Left lobe of liver (tissue), 2 donors: ENCODE data around the gene TPPP. TPM values are rescaled to one million over a fixed set of nuclear protein-coding genes. Genes with fewer than 3 reads are reported as not detected.
"Not testable (repeated sequence)": the region's sequence is repeated elsewhere in the genome, so short reads cannot be mapped to it uniquely, and the experiment has no call there.

Experiments
- ATAC-seq: fragments of 200-7000 bp; cut with Tn5 transposase; one replicate; pipeline ENCODE4 v1.9.1; 2020; ENCODE audit warnings: mild to moderate bottlenecking, moderate library complexity
- DNase-seq: peaks from one replicate; pipeline ENCODE4 v3.0.0-alpha.2; 2020; ENCODE audit warnings: low spot score
- total RNA-seq: library from RNA; stranded (reverse); gene quantifications from one replicate; pipeline ENCODE4 v1.2.1, GENCODE V29; 2021
- donor health status: DM: no; HTN: no; CAD: no; lungs with moderate emphysema.
- donor health status: DM: no; HTN: yes; CAD: no.

Gene TPPP
- total RNA-seq, 1 donor from 2014 or later: 4.1 TPM

- DNase-seq (no peak), ATAC-seq (no peak)
These were observed 59.0 kb downstream of the TPPP start for GRCh38 chr5:634191-634590.

- no peak for ATAC-seq
- DNase-seq: no peak
These were observed 59.6 kb downstream of the TPPP start for GRCh38 chr5:633501-633955.

DNA sequence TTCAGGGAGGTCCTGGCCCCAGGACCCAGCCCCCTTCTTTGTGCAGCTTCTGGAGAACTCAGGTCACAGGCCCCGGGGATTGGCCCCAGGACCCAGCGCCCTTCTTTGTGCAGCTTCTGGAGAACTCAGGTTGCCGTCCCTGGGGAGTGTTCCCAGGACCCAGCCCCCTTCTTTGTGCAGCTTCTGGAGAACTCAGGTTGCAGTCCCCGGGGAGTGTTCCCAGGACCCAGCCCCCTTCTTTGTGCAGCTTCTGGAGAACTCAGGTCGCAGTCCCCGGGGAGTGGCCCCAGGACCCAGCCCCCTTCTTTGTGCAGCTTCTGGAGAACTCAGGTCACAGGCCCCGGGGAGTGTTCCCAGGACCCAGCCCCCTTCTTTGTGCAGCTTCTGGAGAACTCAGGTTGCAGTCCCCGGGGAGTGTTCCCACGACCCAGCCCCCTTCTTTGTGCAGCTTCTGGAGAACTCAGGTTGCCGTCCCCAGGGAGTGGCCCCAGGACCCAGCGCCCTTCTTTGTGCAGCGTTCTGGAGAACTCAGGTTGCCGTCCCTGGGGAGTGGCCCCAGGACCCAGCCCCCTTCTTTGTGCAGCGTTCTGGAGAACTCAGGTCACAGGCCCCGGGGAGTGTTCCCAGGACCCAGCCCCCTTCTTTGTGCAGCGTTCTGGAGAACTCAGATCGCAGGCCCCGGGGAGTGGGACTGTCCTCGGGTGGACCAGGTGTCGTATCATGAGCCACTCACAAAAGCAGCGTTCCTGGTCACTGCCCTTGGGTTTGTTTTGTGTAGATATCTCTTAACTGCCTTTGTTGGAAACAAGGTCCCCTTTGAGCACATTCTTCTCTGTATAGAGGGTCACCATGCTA, 64.6 kb downstream of the TPPP start:
- DNase-seq: not testable (repeated sequence)

DNA sequence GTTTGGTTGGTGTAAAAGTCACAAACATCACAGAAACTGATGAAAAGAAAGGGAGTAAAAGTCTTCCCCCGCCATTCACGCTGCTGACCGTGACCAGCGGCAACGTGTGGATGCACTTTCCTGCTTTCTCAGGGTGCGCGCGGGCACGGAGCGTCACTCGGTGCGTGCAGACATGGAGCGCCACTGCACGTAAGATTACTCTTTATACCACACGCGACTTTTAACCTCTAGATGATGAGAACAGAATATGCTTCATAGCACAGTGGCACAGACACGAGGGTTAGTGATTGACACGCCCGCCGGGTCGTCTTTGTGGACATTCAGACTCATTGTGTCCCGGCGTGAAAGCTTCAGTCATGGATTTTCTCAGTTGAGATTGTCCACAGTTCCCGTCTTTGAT, 65.3 kb downstream of the TPPP start:
- ATAC-seq: no peak
- no peak for DNase-seq

More for the DNA sequence above, 64.6 kb downstream of the TPPP start:
- ATAC-seq: not testable (repeated sequence)

- DNase-seq: no peak
- ATAC-seq: no peak
These were observed 66.3 kb downstream of the TPPP start for GRCh38 chr5:626850-627249.

GRCh38 chr5:625516-625915, 67.6 kb downstream of the TPPP start:
- DNase-seq (no peak), ATAC-seq (no peak)

- ATAC-seq: no peak
- DNase-seq: no peak
These were observed 68.3 kb downstream of the TPPP start for GRCh38 chr5:624951-625230.

DNA sequence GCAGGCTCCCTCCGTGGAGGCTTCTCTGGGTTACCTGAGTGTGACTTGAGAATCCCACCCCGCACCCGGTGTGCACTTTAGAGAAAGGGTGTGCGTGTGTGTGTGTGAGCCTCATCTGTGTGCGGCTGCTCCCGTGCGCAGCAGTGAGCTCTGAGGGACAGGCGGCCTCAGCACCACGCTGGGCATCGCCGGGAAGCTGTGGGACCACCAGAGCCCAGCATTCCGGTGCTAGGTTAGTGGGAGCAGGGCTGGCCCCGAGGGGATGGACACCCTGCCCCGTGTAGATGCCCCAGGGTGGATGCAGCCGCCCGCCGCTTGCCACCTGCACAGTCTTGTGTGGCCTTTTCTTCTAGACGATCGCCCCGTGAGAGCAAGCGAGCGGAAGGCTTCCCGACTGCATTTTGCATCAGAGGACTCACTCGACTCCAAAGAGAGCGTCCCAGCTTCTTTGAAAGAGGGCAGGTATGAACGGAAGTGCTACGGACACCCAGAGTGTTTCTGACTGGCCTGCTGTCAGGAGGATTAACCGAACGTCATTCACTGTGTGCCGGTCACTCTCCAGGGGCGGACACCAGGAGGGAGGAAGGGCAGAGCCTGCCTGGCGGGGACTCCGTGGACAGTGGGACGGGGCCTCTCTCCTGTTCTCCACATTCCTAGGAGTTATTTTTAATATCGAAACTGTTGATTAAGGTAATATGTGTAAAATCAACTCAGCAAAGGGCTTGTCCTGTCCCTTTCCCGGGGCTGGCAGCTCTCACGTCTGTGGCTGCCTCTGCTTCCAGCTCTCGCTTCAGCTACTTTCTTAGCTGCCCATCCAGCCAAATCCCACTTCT, 68.8 kb downstream of the TPPP start:
- ATAC-seq: no peak
- no peak for DNase-seq

GRCh38 chr5:623531-623930, 69.6 kb downstream of the TPPP start:
- DNase-seq (no peak), ATAC-seq (no peak)

DNA sequence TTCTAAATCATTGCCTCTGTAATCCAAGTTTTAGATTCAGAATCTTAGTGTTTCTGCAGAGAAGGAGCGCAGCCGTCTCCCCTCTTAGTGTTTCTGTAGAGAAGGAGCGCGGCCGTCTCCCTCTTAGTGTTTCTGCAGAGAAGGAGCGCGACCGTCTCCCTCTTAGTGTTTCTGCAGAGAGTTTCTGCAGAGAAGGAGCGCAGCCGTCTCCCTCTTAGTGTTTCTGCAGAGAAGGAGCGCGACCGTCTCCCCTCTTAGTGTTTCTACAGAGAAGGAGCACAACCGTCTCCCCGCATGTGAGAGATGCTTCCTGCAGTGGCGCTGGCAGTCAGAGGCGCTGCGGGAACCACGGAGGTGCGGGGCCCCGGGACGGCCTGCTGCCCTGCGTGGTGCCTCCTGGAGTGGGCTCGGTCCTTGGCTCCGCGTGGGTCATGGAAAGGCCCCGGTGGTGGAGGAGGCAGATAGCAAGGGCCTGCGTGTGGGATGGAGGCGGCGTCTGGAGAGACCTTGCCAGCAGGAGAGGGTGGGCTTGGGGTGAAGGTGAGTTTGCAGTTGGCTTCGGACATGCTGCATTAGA, 70.1 kb downstream of the TPPP start:
- DNase-seq (no peak), ATAC-seq (no peak)

GRCh38 chr5:622359-622758, 70.8 kb downstream of the TPPP start:
- no peak for ATAC-seq
- no peak for DNase-seq

GRCh38 chr5:621341-621761, 71.8 kb downstream of the TPPP start:
- ATAC-seq: no peak

DNA sequence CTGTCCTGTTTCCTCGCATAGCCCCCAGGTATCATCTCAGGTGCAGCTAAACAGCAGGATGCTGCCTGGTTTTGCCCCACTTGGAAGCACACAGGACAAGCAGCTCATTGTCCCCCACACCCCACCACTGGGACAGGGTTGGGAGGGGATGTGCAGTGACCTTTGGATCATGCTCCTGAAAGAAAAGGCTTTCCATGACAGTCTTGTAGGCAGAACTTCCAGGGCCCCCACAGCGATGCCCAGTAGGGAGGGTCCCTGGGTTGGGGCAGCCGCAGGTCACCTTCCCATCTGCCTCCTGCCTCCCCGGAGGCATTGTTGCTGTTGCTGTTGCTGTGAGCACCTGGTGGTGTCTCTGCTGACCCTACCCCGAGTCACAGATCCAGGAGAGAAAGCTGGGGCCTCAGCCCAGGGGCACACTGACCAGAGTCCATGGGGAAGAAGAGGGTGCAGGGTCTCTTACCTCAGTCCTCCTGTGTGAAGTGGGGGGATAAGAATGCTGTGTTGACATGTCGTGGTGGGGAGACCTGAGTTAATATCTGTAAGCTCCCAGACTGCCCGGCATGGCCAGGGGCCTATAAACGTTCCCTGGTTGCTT, 72.5 kb downstream of the TPPP start:
- no peak for DNase-seq
- no peak for ATAC-seq

More at GRCh38 chr5:621341-621761, 71.8 kb downstream of the TPPP start:
- DNase-seq: no peak

DNA sequence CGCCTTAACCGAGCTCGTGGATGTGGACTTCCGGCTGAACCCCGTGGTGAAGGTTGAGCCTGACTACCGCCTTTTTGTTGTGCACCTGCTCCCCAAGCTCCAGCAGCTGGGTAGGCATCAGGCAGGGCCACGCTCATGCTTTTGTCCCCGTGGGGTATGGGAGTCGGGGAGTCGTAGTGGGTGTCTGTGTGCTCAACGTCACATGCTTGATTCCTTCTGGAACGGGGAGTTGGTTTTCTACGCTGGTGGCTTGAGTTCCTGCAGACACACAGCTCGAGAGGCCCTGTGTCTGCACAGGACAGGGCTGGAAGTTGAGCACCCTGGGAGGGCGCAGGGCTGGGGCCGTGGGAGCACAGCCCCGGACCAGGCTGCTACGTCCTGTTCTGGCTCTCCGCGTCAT, 73.0 kb downstream of the TPPP start:
- no peak for DNase-seq
- no peak for ATAC-seq

DNA sequence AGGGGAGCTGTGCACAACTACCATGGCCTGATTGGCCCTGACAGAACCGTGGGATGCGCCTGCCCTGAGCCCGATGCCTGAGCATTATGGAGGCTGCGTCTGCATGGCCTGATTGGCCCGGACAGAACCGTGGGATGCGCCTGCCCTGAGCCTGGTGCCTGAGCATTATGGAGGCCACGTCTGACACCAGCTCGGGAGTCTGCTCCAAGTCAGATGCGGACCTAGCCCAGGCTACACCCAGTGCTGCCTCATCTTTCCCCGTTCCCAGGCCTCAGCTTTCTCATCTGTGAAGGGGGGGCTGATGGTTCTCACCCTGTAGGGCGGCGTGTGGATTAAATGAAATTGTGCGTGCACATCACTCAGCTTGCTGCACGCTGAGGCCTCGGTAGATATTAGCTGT, 73.7 kb downstream of the TPPP start:
- no peak for DNase-seq
- ATAC-seq: no peak

- ATAC-seq (no peak), DNase-seq (no peak)
These were observed 74.7 kb downstream of the TPPP start for GRCh38 chr5:618450-618849.

DNA sequence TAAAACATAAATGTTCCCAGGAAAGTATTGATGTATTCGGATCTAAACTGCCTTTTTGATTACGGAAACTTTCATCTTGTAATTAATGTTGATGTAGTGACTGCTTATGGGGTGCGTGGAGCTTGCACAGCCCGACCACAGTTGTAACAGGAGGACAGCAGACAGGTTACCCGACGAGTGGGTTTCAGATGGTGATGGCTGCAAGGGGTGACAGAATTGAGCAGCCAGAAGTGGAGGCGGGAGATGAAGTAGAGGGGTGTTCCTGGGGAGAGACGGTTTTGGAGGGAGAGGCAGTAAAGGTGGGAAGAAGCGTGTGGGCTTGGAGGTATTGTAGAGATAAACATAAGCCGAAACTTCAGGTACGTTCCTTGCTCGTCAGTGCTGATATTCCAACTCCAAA, 75.3 kb downstream of the TPPP start:
- DNase-seq (no peak), ATAC-seq (no peak)

- no peak for ATAC-seq
These were observed 76.6 kb downstream of the TPPP start for GRCh38 chr5:616484-617039.

GRCh38 chr5:612498-613424, 80.4 kb downstream of the TPPP start:
- DNase-seq: peak; percentile 21
- ATAC-seq: peak; percentile 51

More at GRCh38 chr5:616484-617039, 76.6 kb downstream of the TPPP start:
- no peak for DNase-seq
